ENCODE data around the gene ZNF462.
A peak's percentile ranks its signal among the peaks of the same experiment; 100 is the strongest.
"Not testable (repeated sequence)": the region's sequence is repeated elsewhere in the genome, so short reads cannot be mapped to it uniquely, and the experiment has no call there.

ZNF462 gene, protein sequence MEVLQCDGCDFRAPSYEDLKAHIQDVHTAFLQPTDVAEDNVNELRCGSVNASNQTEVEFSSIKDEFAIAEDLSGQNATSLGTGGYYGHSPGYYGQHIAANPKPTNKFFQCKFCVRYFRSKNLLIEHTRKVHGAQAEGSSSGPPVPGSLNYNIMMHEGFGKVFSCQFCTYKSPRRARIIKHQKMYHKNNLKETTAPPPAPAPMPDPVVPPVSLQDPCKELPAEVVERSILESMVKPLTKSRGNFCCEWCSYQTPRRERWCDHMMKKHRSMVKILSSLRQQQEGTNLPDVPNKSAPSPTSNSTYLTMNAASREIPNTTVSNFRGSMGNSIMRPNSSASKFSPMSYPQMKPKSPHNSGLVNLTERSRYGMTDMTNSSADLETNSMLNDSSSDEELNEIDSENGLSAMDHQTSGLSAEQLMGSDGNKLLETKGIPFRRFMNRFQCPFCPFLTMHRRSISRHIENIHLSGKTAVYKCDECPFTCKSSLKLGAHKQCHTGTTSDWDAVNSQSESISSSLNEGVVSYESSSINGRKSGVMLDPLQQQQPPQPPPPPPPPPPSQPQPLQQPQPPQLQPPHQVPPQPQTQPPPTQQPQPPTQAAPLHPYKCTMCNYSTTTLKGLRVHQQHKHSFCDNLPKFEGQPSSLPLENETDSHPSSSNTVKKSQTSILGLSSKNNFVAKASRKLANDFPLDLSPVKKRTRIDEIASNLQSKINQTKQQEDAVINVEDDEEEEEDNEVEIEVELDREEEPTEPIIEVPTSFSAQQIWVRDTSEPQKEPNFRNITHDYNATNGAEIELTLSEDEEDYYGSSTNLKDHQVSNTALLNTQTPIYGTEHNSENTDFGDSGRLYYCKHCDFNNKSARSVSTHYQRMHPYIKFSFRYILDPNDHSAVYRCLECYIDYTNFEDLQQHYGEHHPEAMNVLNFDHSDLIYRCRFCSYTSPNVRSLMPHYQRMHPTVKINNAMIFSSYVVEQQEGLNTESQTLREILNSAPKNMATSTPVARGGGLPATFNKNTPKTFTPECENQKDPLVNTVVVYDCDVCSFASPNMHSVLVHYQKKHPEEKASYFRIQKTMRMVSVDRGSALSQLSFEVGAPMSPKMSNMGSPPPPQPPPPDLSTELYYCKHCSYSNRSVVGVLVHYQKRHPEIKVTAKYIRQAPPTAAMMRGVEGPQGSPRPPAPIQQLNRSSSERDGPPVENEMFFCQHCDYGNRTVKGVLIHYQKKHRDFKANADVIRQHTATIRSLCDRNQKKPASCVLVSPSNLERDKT (N-terminal part only)

DNA sequence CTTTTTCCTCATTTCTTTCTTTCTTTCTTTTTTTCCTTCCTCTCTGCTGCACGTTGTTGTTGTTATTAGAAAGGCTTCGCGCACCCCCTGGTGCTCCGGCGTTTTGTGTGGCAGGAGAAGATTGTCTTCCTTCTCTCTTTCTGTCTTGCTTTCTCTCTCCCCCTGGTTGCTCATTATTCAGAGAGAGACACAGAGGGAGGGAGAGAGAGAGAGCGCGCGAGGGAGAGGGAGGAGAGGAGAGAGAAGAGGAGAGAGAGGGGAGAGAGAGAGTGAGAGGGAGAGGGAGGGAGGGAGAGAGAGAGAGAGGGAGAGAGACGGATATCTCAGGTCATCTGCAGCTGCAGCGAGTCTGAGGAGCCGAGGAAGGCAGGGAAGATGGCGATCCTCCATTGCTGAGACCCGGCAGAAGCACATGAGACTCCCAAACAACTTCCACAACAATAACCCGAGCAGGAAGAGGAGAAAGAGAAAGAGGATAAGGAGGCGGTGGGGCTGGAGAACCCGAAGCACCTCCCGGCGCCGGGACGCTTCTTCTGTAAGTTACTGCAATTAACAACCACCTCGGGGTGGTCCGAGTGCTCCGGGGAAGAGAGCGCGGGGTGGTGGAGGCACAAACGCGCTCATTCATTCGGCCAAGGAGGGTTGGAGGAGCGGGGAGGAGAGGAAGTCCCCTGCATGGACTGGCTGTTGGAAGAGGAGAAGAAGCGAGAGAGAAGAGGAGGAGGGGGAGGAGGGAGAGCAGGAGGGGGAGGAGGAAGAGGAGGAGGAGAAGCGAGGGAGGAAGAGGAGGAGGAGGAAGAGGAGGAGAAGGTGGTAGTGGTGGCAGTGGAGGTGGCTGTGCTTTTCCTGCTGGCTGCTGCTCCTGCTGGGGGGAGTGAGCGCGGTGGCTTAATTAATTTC lies at the start of gene ZNF462:
Gene ZNF462, plus strand, starts transcription at position 346 of the 900 bp plus-strand sequence. CDS start 60,218 bp downstream, outside the sequence.
- peak; percentile 46 for DNase-seq (ENCODE audit: low spot score)

DNA sequence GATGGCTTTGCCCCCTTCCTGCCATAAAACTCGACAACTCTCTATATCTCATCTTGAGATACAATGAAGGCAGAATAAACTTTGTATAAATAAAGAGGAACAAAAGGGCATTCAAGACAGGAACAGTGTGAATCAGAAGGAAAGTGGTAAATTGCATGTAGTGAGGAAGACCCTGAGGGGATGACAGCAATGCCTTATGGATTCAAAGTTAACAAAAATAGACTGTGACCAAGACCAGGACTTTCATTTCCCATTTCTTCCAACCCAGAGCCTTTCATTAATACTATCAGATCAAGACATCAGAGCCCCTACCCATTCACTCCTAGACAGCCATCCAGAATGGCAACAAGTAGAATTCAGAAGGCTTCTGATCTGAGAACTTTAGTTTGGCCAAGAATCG lies 46.4 kb upstream of the ZNF462 start:
- DNase-seq (ENCODE audit: low spot score): no peak

DNA sequence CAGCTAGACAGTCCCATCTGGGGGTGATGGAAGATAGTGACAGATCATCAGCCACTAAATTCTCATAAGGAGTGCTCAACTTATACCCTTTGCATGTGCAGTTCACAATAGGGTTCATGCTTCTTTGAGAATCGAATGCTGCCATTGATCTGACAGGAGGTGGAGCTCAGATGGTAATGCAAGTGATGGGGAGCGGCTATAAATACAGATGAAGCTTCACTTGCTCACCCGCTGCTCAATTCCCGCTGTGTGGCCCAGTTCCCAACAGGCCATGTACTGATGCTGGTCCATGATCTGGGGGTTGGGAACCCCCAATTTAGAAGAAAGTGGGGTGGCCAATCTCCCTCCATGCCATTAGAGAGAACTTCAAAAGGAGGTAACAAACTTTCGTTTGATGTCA lies 44.9 kb upstream of the ZNF462 start:
- DNase-seq (ENCODE audit: low spot score): no peak

DNA sequence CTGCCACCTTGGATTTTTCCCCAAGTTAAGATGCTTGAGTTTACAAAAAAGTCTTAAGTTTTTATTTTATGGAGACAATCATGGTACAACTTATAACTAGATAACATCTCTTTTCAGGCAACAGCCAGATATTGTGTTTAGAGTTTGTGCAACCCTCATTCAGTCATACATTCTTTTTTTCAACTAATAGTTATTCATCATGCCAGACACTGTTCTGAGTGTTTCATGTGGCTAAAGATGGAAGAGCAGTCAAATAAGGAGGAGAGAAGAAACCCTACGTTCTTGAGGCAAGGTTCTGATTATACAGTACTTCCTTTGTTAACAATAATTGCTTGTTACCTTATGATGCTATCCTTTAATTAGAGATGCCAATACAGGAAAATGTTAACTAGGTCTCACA lies 42.1 kb upstream of the ZNF462 start:
- DNase-seq (ENCODE audit: low spot score): no peak

DNA sequence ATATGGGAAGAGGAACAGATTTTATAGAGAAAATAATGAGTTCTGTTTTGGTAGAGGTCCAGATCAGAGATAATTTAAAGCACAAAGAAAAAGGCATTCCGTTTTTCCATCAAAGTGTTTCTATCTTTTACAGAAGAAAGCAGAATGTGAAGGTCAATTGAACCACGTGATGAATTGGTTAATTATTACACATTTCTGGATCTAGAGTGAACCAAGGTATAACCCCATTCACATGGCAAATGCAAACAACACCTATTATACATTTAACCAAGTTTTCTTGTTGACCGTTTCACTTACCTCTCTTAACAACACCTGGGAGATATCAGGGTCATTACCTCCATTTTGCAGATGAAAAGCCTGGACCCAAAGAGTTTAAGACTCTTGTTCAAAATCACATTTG lies 34.9 kb upstream of the ZNF462 start:
- DNase-seq (ENCODE audit: low spot score): no peak

DNA sequence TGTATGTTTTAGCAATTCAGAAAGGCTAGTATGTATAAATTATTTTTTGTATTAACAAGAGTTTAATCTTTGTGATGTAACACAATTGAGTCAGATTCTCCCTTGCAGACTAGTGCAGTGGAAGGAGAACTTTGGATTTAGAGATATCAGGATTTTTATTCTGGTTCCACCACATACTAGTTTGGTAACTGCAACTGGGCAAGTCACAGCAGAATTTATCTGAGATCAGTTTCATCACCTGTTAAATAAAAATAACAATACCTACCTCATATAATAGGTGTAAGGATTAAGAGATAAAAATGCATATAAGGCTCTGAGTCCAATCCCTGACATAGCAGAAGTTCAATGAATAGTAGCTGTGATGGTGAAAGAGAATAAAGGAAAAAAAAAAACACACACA lies 34.0 kb upstream of the ZNF462 start:
- no peak for DNase-seq (ENCODE audit: low spot score)

DNA sequence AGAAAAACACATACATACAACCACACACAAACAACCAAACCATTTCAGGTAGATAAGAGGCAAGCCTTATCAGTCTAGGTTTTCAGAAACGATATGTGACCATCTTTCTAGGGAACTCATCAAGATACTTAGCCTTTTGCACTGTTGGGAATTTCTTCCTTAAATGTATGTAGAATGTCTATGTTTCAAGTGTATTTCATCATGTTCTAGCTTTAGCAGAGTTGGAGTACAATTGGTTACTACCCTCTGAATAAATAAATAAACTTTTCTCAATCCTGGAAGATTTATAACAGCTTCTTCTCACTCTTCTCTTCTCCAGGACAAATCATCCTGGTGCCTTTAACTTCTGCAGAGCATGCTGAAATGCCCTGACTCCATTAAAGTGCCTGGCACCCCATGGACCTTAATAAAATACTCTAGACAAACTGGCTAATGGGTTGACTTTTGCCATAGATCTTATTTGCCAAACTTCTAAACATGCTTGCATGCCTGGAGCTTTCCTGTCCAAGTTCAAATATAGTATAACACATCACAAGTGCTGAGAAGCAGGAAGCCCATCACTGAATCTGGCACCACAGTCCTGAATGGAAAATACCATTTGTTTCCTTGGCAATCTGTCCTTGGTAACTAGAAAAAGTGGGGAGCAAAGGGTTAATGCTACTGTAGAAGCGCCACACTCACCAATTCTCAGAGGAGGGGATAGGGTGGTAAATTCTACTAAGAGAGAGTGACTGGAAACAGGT lies 33.1 kb upstream of the ZNF462 start:
- DNase-seq (ENCODE audit: low spot score): no peak

DNA sequence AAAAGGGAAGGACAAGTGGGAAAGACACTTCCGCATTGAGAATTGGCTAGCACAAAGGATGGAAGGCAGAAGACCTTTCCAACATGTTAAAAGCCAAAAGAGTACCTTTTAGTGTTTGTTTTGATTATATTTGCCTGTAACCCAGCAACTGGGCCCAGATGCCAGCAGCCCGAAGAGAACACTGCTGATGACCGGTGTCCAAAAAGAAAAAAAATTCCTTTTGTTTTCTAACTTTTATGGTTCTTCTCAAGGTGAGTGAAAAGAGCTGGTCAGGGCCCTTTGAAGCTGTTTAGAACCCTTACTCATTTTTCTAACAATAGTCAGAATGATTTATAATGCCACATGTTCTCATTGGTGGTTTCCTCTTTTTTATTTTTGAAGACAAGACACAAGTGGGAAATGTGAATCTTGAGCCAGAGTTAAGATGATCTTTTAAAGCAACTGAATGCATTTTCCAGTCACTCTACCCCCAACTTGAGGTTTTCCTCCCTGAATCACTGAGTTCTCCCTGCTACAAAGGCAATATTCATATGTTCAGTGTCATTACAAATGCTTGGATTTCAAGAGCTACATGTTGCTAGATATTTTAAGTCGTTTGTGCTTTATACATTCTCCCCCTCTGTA lies 32.3 kb upstream of the ZNF462 start:
- DNase-seq (ENCODE audit: low spot score): peak; percentile 5

DNA sequence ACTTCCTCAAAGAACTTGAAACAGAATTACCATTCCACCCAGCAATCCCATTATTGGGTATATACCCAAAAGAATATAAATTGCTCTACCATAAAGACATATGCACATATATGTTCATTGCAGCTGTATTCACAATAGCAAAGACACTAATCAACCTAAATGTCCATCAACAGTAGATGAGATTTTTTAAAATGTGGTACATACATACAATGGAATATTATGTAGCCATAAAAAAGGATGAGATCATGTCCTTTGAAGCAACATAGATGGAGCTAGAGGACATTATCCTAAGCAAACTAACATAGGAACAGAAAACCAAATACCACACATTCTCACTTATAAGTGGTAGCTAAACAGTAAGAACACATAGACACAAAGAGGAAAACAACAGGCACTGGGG lies 28.1 kb upstream of the ZNF462 start:
- no peak for DNase-seq (ENCODE audit: low spot score)

DNA sequence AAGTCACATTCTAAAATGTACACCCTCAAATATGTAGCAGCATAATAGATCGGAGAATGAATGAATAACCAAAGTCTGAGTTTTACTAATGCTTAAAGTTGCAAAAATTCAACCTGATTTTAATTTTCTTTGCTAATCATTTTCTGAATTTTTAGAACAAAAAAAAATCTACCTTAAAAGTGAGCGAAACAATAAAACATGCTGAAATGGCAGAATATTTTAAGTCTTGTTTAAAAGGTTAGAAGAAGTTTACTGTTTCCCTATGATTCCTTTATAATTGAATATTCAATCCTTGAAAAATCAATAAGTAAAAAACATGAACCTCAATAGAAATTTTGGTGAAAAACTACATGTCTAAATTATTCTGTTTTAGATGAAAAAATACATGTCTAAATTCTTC lies 27.1 kb upstream of the ZNF462 start:
- no peak for DNase-seq (ENCODE audit: low spot score)

DNA sequence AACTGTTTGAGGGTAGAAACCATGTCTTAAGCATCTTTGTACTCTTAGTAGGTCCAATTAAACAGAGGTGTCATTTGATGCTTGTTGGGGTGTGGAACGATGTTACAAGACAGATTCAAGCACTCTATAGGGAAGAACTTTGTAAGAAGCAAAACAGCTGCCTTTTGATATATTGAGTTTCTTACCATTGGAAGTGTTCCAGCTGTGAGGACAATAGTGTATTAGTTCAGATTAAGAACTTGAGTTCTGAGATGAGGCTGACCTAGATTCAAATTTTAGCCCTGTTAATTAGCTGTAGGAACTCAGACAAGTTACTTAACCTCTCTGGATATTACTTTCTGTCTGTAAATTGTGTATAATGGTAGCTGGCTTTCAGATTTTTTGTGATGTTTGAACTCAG lies 19.6 kb upstream of the ZNF462 start:
- no peak for DNase-seq (ENCODE audit: low spot score)

DNA sequence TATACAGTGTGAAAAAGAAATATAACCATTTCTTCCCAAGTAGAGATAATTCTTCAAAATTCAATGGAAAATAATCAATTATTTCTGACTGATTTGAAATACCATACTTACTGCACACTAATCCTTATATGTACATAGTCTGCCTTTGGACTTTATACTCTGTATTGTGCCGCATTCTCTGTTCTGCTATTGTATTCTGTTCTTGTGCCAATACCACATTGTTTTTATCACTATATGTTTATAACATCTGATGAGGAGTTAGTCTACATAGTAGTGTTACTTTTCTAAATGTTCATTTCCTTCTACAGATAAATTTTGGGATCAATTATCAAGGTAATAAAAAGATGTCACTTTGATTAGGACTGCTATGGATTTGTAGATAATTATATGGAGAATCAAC lies 16.7 kb upstream of the ZNF462 start:
- no peak for DNase-seq (ENCODE audit: low spot score)

DNA sequence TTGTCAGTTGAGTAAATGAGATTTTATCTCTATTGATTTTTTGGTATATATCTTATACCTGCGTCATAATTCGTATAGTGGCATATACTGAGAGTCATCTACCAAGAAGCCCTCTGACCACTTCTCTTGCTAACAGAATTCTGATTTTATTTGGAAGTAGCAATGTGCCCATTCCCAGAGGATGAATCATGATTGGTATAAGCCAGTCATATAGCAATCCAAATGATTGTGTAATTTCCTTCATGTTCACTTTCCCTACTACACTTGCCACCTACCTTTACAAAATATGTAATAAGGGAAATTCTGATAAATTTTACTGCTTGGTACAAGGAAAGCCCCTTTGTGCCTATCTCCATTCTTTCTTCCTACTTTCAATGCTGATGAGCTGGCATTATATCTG lies 16.1 kb upstream of the ZNF462 start:
- no peak for DNase-seq (ENCODE audit: low spot score)

DNA sequence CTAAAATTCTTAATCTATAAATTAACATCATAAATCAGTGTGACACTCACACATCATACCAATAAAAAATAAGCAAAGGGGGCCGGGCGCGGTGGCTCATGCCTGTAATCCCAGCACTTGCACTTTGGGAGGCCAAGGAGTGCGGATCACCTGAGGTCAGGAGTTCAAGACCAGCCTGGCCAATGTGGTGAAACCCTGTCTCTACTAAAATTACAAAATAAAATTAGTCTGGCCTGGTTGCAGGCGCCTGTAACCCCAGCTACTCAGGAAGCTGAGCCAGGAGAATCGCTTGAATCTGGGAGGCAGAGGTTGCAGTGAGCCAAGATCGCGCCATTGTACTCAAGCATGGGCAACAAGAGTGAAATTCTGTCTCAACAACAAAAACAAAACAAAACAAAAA lies 11.3 kb upstream of the ZNF462 start:
- DNase-seq (ENCODE audit: low spot score): not testable (repeated sequence)

DNA sequence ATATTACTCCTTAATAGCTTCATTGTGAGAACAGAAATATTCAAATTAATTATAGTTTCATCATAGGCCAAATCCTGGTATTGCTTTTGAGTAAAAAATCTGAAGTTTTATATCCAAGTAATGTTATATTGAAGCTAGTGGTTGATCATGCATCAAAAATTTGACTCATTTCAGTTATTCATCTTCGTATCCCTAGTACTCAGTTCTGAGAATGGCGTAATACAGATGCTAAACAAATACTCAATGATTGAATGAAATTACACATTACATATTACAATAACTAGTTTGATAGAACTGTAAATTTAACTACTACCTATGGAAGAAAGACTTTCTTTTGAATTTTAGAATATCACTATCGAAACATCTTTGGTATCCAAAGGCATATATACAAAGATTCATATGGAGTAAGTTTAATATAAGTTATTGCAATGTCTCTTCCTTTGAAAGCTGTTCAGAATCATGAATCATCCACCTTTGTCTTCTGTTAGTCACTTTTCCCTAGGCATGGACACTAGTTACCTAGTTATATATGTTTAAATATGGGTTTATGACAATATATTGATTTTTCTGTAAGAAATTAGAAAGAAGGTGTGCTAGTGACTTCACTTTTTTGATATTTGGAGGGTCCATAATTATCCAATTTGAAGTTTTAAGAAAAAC lies 5.0 kb upstream of the ZNF462 start:
- no peak for DNase-seq (ENCODE audit: low spot score)

DNA sequence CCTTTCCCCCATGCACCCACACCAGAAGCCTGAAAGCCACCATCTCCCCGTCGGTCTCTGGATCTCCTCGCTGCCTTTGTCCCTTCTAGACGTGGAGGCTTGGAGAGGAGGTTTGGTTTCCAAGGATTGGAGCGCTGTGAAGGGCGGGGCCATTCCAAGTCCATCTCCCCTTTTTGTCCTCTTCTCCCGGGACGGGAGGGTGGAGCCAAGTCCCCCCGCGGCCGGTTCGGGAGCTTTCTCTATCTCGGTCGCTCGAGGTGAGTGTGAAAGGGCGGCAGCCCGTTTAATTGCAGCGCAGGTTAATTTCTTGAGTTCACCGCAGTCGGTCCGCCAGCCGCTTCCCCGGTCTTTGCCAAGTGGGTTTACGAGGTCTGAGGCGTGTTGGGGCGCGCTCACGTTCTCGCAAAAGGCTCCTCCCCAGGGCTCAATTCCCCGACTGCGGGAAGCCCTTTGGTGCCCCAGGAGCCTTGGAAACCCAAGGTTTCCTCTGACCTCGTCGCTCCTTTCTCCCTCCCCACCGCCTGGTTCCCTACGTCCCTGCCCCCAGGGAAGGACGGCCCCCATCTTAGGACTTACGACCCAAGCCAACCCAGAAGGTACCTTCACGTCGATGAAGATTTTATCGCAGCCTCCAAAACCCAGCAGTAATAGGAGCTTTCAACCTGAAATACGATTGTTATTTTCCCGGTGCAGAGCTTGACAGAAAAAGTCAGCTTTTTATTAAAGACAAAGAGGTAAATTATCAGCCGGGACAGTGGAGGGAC lies 2.8 kb upstream of the ZNF462 start:
- no peak for DNase-seq (ENCODE audit: low spot score)

DNA sequence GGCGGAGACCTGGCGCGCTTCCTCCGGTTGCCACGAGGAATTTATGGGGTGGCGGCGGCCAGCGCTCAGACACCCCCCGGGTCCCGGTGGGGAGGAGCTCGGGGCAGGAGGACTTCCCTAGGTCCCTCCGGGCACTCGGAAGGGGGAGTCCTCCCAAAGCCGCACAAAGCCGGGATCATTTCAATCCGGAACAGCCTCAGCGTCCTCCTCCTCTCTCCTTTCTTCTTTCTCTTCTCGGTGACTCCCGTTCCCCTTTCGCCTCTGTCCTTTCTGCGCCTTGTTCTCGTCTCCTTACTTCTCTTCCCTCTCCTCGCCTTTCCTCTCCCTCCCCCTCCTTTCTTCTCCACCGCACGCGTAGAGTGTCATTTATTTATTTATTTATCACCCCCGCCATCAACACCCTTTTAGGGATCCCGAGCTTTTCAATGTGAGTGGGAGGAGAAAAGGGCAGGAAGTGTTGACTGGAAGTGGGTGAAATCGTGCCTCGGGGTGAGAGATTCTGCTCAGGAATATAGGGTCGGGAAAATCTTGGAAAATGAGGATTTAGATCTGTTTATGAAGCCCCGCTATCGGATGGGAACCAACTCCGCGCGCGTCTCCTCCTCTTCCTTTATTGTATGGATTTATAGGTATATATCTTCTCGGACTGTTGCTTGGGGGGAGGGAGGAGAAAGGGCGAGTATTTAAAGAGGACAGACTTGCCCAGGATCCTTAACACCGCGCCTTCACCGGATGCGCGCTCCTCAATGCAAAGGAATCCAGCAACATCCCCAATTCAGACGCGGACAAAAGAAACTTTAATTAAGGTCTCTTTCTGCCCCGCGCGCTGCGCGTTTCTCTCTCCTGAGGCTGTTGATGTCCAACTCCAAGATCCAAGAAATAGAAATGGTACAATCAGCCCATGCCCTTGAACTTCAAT lies 2.0 kb upstream of the ZNF462 start:
- peak; percentile 9 for DNase-seq (ENCODE audit: low spot score)

DNA sequence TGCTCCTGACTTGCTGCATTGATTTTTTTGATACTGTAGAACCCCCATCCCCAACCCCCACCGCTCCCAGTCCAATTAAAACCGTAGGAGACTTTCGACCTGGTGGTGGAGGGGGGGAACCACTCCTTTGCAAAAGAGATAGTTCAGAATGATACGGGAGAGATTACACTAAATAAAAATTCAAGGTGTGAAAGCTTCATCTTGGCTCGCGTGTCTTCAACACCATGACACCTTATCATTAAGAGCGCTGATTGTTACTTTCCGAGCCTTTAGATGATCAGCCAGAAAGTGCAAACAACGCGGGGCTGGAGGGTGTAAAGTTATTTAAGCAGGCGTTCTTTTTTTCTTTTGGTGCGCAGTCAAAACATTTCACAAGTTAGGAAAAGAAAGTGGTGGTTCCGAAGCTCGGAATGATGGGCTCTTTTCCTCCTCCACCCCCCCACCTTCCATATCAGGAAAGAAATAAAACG lies 1.3 kb upstream of the ZNF462 start:
- DNase-seq (ENCODE audit: low spot score): no peak
